Osteoblast (primary cell): ENCODE data around the gene EZH1. TPM values are rescaled to one million over a fixed set of nuclear protein-coding genes. Genes with fewer than 3 reads are reported as not detected.
"Not testable (repeated sequence)": the region's sequence is repeated elsewhere in the genome, so short reads cannot be mapped to it uniquely, and the experiment has no call there.

Source experiments
- DNase-seq: peaks from one replicate; pipeline ENCODE4 v3.0.0; 2011; ENCODE audit warnings: low spot score, mixed read lengths; ENCODE audit not compliant: insufficient read length; ENCODE audit errors: missing footprints
- H2AFZ ChIP-seq: 2 replicates; pipeline ENCODE4 v1.6.0; 2011; ENCODE audit warnings: mild to moderate bottlenecking, low read length
- H3K27ac ChIP-seq: 2 replicates; pipeline ENCODE4 v1.5.1; 2011; ENCODE audit warnings: mild to moderate bottlenecking, low read depth, low read length, moderate library complexity
- H3K27me3 ChIP-seq: 2 replicates; pipeline ENCODE4 v1.6.0; 2012; ENCODE audit warnings: mild to moderate bottlenecking, control low read depth, inconsistent platforms, low read length, moderate library complexity; ENCODE audit not compliant: insufficient read depth
- H3K36me3 ChIP-seq: 2 replicates; pipeline ENCODE4 v1.5.1; 2011; ENCODE audit warnings: mild to moderate bottlenecking, low read length, control low read depth, moderate library complexity; ENCODE audit not compliant: insufficient read depth
- H3K4me1 ChIP-seq: 2 replicates; pipeline ENCODE4 v1.5.1; 2011; ENCODE audit warnings: mild to moderate bottlenecking, low read length, control low read depth, moderate library complexity; ENCODE audit not compliant: insufficient read depth
- H3K4me2 ChIP-seq: 2 replicates; pipeline ENCODE4 v1.6.0; 2011; ENCODE audit warnings: mild to moderate bottlenecking, low read length; ENCODE audit not compliant: insufficient read depth
- H3K4me3 ChIP-seq: fragments of 200-600 bp; sonication (generic); 3 replicates; pipeline ENCODE4 v1.5.1; 2012; ENCODE audit warnings: mild to moderate bottlenecking, low read length, inconsistent platforms; ENCODE audit not compliant: insufficient read depth
- H3K79me2 ChIP-seq: 2 replicates; pipeline ENCODE4 v1.6.0; 2012; ENCODE audit warnings: mild to moderate bottlenecking, low read length, control low read depth, inconsistent platforms; ENCODE audit not compliant: insufficient read depth
- H3K9me3 ChIP-seq: 2 replicates; pipeline ENCODE4 v1.5.1; 2011; ENCODE audit warnings: low read depth, low read length, control low read depth
- H4K20me1 ChIP-seq: 2 replicates; pipeline ENCODE4 v1.6.0; 2012; ENCODE audit warnings: mild to moderate bottlenecking, low read length, control low read depth; ENCODE audit not compliant: insufficient read depth
- total RNA-seq: library from RNA; depleted of rRNA; stranded (reverse); fragments of >200 nt; gene quantifications from 2 replicates; pipeline ENCODE4 v1.2.3, GENCODE V29; 2012
- TF ChIP-seq, protein P1 (sequence below): IDR thresholded peaks from 2 replicates; pipeline ENCODE4 v1.5.1; 2011; ENCODE audit warnings: mild to moderate bottlenecking, low read depth, low read length, moderate library complexity; ENCODE audit errors: extremely low read depth

EZH1 gene
- total RNA-seq, 1 donor, result 30.8 TPM

DNA sequence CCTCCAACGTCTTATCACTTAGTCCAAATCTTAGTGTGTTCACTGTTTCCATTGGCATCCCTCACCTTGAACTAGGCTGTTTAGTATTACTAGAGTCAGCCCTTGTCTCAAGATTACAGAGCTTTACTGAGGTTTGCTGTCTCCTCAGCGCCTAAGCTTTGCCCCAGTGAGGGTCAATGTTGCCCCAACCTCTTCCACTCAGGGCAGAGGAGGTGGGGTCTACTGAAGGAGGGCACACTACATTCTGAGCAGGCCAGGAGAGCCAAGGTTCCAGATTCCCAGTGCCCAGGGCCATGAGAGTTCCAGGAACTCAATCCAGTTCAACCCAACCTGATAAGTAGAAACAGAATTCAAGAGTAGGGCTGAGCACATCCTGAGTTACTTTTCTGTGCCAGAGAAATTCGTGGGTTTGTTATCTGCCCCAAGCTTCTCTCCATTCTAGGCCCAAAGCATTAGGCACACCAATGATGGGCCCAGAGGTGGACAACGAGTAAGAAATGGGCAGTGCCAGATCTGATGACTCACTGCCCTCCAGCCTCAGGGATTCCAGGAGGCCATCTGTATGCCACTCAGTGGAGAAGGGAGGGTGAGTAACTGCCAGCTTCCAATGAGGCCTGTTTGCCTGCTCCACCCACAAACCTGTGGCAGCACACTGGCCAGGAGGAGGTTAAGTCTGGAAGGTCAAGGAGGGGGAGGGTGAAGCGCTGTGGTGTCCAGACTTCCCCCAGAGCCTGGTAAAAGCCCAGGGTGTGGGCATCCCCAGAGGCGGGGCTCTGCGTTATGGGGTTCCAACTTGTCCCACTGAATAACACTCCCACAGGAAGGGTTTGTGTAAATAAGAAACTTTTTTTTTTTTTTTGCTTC, 77.5 kb downstream of the EZH1 start:
- Histone ChIP-seq H4K20me1 (peaks cover 16% of the 10 kb centered on the region), H3K4me2 (no peak overlapping the region), H3K4me3 (no peak overlapping the region), H3K4me1 (peaks cover 15% of the 10 kb centered on the region), H3K79me2 (peaks cover 2% of the 10 kb centered on the region), H3K36me3 (peaks cover 65% of the 10 kb centered on the region), H3K27me3 (no peaks in the 10 kb centered on the region), H2AFZ (no peak overlapping the region), H3K27ac (peak overlapping the region; percentile 26), H3K9me3 (no peaks in the 10 kb centered on the region)
- peak; percentile 100 for DNase-seq
- TF ChIP-seq, protein P1, sequence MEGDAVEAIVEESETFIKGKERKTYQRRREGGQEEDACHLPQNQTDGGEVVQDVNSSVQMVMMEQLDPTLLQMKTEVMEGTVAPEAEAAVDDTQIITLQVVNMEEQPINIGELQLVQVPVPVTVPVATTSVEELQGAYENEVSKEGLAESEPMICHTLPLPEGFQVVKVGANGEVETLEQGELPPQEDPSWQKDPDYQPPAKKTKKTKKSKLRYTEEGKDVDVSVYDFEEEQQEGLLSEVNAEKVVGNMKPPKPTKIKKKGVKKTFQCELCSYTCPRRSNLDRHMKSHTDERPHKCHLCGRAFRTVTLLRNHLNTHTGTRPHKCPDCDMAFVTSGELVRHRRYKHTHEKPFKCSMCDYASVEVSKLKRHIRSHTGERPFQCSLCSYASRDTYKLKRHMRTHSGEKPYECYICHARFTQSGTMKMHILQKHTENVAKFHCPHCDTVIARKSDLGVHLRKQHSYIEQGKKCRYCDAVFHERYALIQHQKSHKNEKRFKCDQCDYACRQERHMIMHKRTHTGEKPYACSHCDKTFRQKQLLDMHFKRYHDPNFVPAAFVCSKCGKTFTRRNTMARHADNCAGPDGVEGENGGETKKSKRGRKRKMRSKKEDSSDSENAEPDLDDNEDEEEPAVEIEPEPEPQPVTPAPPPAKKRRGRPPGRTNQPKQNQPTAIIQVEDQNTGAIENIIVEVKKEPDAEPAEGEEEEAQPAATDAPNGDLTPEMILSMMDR, result no peak

DNA sequence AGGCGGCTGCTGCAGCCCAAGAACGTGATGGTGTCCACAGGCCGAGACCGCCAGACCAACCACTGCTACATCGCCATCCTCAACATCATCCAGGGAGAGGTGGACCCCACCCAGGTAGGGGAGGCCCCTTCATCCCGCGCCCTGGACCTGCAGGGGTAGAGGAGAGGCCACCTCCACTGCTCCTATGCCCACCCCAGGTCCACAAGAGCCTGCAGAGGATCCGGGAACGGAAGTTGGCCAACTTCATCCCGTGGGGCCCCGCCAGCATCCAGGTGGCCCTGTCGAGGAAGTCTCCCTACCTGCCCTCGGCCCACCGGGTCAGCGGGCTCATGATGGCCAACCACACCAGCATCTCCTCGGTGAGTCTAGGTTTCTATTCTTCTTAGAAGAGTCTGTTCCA, 78.7 kb downstream of the EZH1 start:
- Histone ChIP-seq H4K20me1 (peaks cover 11% of the 10 kb centered on the region), H3K36me3 (peaks cover 66% of the 10 kb centered on the region)
- not testable (repeated sequence) for H2AFZ ChIP-seq

DNA sequence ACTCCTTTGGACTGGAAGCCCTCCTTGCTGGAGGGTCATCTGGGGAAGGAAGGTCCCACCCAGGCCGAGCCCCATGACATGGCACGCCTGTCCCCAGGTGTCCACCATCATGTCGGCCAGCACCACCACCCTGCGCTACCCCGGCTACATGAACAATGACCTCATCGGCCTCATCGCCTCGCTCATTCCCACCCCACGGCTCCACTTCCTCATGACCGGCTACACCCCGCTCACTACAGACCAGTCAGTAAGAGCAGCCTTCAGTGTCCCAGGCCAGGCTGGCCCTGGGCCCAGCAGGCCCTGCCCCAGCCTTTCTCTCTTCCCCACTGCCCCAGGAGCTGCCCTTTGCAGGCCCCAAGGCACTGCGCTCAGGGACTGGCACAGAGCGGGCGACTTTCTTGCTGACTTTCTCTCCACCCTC, 79.2 kb downstream of the EZH1 start:
- TF ChIP-seq, protein P1, result no peak
- Histone ChIP-seq H3K36me3 (peaks cover 63% of the 10 kb centered on the region), H3K4me3 (no peak overlapping the region)

More for the DNA sequence above, 78.7 kb downstream of the EZH1 start:
- not testable (repeated sequence) for H3K4me2 ChIP-seq, H3K4me3 ChIP-seq, H3K27ac ChIP-seq, DNase-seq, H3K27me3 ChIP-seq, H3K79me2 ChIP-seq, H3K9me3 ChIP-seq
- peaks cover 17% of the 10 kb centered on the region for H3K4me1 ChIP-seq

DNA sequence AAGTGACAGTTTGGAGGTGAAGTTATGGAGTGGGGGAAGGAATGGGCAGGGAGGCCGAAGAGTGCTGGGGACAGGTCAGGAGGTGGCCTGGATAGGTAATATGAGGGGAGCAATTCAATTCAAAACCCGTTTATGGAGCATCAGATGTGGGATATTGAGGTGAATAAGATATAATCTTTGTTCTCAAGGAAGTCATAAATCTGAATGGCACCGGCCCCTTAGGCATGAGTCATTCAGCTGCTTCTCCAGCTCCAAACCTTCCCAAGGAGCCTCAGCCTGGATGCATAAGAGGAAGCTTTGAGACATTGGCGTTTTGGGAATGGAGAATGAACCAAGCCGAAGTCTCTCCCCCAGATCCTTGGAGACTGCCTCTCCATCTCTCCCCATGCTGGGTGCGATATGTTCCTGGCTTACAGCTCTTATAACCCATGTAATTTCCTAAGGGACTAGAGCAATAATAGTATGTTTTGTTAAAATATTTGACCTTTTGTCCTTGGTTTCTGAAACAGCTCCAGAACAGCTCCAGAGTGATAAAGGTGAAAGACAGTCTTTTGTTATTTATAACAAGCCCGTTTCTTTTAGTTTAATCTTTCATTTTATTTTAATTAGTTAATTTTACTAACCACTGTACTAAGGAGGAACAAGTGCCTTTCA, 84.0 kb downstream of the EZH1 start:
- H3K9me3 ChIP-seq, result no peaks in the 10 kb centered on the region
- H3K4me3 ChIP-seq, result no peak overlapping the region
- peak overlapping the region; percentile 49 for H3K4me2 ChIP-seq
- peak; percentile 94 for DNase-seq
- peaks cover 16% of the 10 kb centered on the region for H3K4me1 ChIP-seq
- TF ChIP-seq, protein P1, result no peak
- peaks cover 3% of the 10 kb centered on the region for H4K20me1 ChIP-seq
- H3K36me3 ChIP-seq, result peaks cover 31% of the 10 kb centered on the region
- H3K27ac ChIP-seq, result peak overlapping the region; percentile 1
- H3K79me2 ChIP-seq, result peaks cover 14% of the 10 kb centered on the region
- H2AFZ ChIP-seq, result no peak overlapping the region
- no peaks in the 10 kb centered on the region for H3K27me3 ChIP-seq

More for the DNA sequence above, 79.2 kb downstream of the EZH1 start:
- Histone ChIP-seq H4K20me1 (peaks cover 9% of the 10 kb centered on the region), H3K4me2 (no peak overlapping the region), H3K4me1 (peaks cover 22% of the 10 kb centered on the region), H3K79me2 (peaks cover 9% of the 10 kb centered on the region), H2AFZ (no peak overlapping the region), H3K27me3 (no peaks in the 10 kb centered on the region), H3K27ac (no peak overlapping the region), H3K9me3 (no peaks in the 10 kb centered on the region)
- DNase-seq, result peak; percentile 22

DNA sequence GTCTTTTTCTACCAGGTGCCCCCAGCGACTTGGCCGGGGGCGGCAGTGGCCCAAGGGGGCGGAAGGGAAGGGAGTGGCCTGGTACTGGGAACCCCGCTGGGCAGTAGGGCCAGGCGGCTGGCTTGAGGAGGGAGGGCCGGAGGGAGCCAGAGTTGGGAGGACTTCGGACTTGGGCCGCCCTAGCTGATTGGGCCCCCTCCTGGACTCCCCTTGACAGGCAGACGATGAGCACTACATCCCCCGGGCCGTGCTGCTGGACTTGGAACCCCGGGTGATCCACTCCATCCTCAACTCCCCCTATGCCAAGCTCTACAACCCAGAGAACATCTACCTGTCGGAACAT, 84.9 kb downstream of the EZH1 start:
- not testable (repeated sequence) for H3K9me3 ChIP-seq, H4K20me1 ChIP-seq, H3K27me3 ChIP-seq, H2AFZ ChIP-seq, DNase-seq
- Histone ChIP-seq H3K4me1 (peaks cover 16% of the 10 kb centered on the region), H3K79me2 (peaks cover 14% of the 10 kb centered on the region), H3K27ac (peak overlapping the region; percentile 70), H3K4me2 (peak overlapping the region; percentile 84), H3K4me3 (peak overlapping the region; percentile 87), H3K36me3 (peaks cover 25% of the 10 kb centered on the region)
